Sigmoid colon (tissue), 4 donors: ENCODE results near the gene SPDYE17.
"Not testable (repeated sequence)": the region's sequence is repeated elsewhere in the genome, so short reads cannot be mapped to it uniquely, and the experiment has no call there.

Experiments used
- CTCF ChIP-seq, 4 experiments: fragments of 450-650 bp in 3 of 4; fragments of 200-600 bp in 1 of 4; IDR thresholded peaks; one replicate each; pipeline ENCODE4 v1.5.1; 2016 to 2019; ENCODE audit warnings: antibody characterized with exemption in 4 of 4, mild to moderate bottlenecking in 3 of 4, moderate library complexity in 2 of 4
- EP300 ChIP-seq, 4 donors: sonication (generic); formaldehyde crosslinking; IDR thresholded peaks; one replicate each; pipeline ENCODE4 v1.6.1; 2017; ENCODE audit warnings: antibody characterized with exemption in 4 of 4
- POLR2A ChIP-seq, 2 donors: fragments of 450-650 bp; IDR thresholded peaks; one replicate each; pipeline ENCODE4 v1.6.1; 2016; ENCODE audit warnings: antibody characterized with exemption in 2 of 2, mild to moderate bottlenecking in 2 of 2, moderate library complexity in 2 of 2
- POLR2AphosphoS5 ChIP-seq, 4 donors: sonication (generic); formaldehyde crosslinking; IDR thresholded peaks; one replicate each; pipeline ENCODE4 v1.6.1; 2017; ENCODE audit warnings: antibody characterized with exemption in 4 of 4

DNA sequence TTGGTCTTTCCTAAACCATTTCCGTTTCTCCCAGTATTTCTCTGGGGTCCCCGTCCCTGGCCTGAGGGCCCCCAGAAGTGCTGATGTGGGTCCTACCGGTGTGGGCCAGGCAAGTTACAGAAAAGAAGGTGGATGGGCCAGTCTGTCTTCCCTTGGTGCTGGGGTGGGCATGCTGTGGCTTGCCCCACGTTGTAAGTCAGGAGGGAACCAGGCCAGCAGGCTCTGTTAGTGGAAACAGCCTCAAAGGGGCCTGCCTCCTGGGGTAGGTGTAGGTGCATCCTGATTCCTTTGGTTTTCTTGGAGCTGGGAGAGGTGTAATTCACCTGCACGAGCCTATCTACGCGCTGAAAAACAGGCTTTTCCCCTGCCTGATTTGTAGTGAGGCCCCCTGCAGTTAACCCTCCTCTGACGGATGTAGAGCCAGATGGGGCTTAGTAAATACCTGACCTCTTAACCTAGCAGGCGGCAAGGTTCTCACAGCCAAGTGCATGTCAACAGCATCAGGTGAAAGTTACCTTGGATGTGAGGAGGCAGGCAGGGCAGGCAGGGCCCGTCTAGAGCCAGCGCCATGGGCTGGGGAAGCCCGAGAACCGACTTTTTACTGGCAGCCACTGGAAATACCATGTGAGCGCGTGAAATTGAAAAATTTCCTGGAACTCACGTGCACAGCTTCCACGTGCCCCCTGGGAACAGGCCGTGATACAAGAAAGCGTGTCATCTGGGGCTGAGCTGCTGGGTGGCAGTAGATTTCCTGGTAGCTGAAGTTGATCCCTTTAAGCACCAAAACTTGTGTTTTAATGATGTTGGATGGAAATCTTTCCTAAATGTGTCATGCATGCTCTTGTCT lies 48.0 kb downstream of the SPDYE17 start:
- not testable (repeated sequence) for TF ChIP-seq CTCF, POLR2AphosphoS5, POLR2A, EP300 (IDR thresholded peaks at IDR 0.05)
